Activated CD8-positive, alpha-beta T cell treated with anti-CD3 and anti-CD28 coated beads for 36 hours (primary cell): ENCODE measurements around the gene C2orf68. TPM values are rescaled to one million over a fixed set of nuclear protein-coding genes. Genes with fewer than 3 reads are reported as not detected.

Experiments used
- ATAC-seq: fragments of 200-7000 bp; cut with Tn5 transposase; one replicate; pipeline ENCODE4 v1.10.0; 2021; ENCODE audit warnings: mild to moderate bottlenecking, moderate library complexity
- CTCF ChIA-PET: fragments of 350-600 bp; sonication (Branson Sonifier 250); formaldehyde crosslinking; loops from one replicate; lab custom pipeline; 2021; ENCODE audit warnings: antibody characterized with exemption; lab: Charles Lee
- POLR2A ChIA-PET: fragments of 350-600 bp; sonication (Branson Sonifier 250); formaldehyde crosslinking; loops from one replicate; lab custom pipeline; 2021; ENCODE audit warnings: antibody characterized with exemption; lab: Charles Lee
- DNase-seq: peaks from one replicate; pipeline ENCODE4 v3.0.0-alpha.2; 2020
- H3K27ac Mint-ChIP-seq: one replicate; pipeline ENCODE4 v1.8.0; 2021; ENCODE audit warnings: mild to moderate bottlenecking, mixed read lengths
- H3K27me3 Mint-ChIP-seq: one replicate; pipeline ENCODE4 v1.8.0; 2021; ENCODE audit warnings: mixed read lengths
- H3K36me3 Mint-ChIP-seq: one replicate; pipeline ENCODE4 v1.8.0; 2021; ENCODE audit warnings: low read depth, mixed read lengths
- H3K4me1 Mint-ChIP-seq: one replicate; pipeline ENCODE4 v1.8.0; 2021; ENCODE audit warnings: low read depth, mixed read lengths
- H3K4me3 Mint-ChIP-seq: one replicate; pipeline ENCODE4 v1.8.0; 2021; ENCODE audit warnings: mild to moderate bottlenecking, moderate library complexity, mixed read lengths
- H3K9me3 Mint-ChIP-seq: one replicate; pipeline ENCODE4 v1.8.0; 2021; ENCODE audit warnings: mixed read lengths
- CTCF ChIP-seq: fragments of 200-600 bp; IDR thresholded peaks from one replicate; pipeline ENCODE4 v1.8.0; 2022; ENCODE audit warnings: antibody characterized with exemption, mild to moderate bottlenecking
- intact Hi-C: fragments of 100-400 bp; cut with micrococcal nuclease; formaldehyde crosslinking; loops from one replicate; pipeline ENCODE4 v1.10.0; 2022
- total RNA-seq, 2 experiments: library from RNA; stranded (reverse); gene quantifications; one replicate each; pipeline ENCODE4 v1.2.3, GENCODE V29; 2021

C2orf68 gene
- total RNA-seq, 2 experiments from 2014 or later = 25.4 to 29.1 TPM

DNA sequence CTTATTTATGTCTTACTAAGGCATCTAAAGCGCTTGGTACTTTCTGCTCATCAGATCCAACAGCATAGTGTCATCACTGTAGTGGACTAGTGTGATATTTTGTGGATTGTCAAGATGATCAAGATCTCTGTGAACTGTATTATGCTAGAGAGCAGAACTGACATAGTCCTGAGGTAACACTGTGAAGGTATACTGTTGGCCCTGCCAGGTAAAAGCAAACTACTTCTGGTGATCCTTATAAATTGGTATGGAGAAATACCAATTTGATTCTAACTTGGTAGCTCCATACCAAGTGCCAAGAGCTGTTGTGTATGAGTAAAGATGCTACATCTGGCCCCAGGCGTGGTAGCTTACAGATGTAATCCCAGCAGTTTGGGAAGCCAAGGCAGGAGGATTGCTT lies 40.2 kb upstream of the C2orf68 start:
- CTCF ChIA-PET = interaction anchor here (0.6 to 6.1 kb wide), 3 partner anchors 8 to 78 kb away, joined by 3 to 51 read pairs (median 4); no protein-coding TSS in a partner anchor
- Mint-ChIP-seq H3K4me3 (no peak overlapping the region), H3K9me3 (no peaks in the 10 kb centered on the region), H3K4me1 (no peaks in the 10 kb centered on the region), H3K27me3 (no peaks in the 10 kb centered on the region), H3K36me3 (peaks cover 41% of the 10 kb centered on the region), H3K27ac (no peak overlapping the region)
- TF ChIP-seq CTCF = no peak
- intact Hi-C loops = no loop called here
- POLR2A ChIA-PET = interaction anchor here (1.6 kb wide), 1 partner anchor 12 kb away, joined by 4 read pairs; no protein-coding TSS in a partner anchor
- no peak for ATAC-seq
- DNase-seq = no peak

DNA sequence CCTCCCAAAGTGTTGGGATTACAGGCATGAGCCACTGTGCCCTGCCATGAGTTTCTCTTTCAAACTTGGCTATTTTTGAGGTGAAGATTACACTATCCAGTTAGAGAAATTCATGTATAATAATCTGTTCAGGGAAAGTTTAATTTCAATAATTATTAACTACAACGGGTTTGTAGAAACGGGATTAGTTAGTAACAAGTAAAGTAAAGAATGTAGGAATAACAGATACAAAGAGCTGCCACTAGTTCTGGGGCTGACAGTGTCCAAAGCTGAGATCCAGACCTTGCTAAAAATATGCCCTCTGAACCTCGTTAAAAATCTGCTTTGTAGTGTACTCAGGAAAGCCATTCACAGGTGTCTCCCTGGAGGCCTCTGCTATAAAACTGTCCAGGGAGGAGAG lies 39.2 kb upstream of the C2orf68 start:
- POLR2A ChIA-PET = no interaction called here
- Mint-ChIP-seq H3K36me3 (peaks cover 47% of the 10 kb centered on the region), H3K4me3 (no peak overlapping the region), H3K9me3 (no peaks in the 10 kb centered on the region), H3K27me3 (no peaks in the 10 kb centered on the region), H3K27ac (no peak overlapping the region), H3K4me1 (no peaks in the 10 kb centered on the region)
- CTCF ChIA-PET = interaction anchor here (0.8 to 6.1 kb wide), 4 partner anchors 14 to 78 kb away, joined by 3 to 51 read pairs (median 4); no protein-coding TSS in a partner anchor
- intact Hi-C loops = no loop called here
- ATAC-seq = no peak
- TF ChIP-seq CTCF = no peak
- no peak for DNase-seq

DNA sequence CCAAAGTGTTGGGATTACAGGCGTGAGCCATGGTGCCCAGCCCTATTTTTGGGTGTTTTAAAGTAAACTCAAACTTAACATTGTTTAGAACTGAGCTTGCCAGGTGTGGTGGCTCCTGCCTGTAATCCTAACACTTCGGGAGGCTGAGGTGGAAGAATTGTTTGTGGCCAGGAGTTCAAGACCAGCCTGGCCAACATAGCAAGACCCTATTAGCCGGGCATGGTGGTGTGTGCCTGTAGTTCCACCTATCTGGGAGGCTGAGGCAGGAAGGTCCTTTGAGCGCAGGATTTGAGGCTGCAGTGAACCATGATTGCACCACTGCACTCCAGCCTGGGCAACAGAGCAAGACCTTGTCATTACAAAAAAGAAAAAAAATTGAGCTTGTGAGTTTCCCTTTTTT lies 38.6 kb upstream of the C2orf68 start:
- H3K36me3 Mint-ChIP-seq = peaks cover 52% of the 10 kb centered on the region

DNA sequence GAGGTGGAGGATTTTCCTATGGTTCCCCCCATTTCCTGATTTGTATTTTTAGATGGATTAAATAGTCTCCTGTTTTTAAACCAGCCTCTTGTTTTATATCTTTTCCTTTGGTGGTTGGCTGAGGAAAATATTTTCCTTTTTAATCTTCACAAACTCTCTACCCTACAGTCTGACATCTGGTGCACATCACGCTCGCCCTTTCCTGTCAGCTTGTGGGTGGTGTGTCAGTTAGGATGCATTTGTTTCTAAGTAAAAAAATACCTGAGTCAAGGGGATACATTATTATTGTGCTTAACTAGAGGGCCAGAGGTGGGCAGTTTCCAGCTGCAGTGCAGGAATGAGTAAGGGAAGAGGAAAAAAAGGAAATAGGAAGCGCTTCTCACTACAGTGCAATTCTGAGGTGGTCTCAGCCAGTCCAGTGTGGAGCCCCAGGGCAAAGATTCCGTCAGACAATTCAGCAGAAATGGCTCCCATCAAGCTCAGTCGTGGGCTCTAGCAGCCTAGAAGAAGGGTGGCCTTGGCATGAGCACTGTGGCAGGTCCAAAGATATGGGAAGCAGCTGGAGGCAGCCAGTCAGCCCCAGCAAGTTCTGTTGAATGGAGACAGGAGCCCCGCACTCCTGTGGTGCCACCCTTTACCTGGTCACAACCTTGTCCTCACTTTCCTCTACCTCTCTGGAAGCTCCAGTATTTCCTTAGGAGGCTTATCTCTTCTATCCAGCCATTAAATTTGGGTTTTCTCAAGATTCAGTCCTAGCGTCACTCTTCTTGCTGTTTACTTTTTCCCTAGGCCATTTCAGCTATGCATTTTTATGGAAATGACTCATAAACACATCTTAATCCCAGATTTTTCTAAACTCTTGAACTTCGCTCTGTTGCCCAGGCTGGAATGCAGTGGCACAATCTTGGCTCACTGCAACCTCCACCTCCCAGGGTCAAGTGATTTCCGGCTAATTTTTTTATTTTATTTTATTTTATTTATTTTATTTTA lies 37.6 kb upstream of the C2orf68 start:
- POLR2A ChIA-PET = interaction anchor here (1.0 to 1.1 kb wide), 2 partner anchors 10 to 13 kb away, joined by 3 read pairs; no protein-coding TSS in a partner anchor

More for the DNA sequence above, 38.6 kb upstream of the C2orf68 start:
- POLR2A ChIA-PET = no interaction called here
- TF ChIP-seq CTCF = no peak
- CTCF ChIA-PET = interaction anchor here (0.8 to 6.1 kb wide), 4 partner anchors 9 to 55 kb away, joined by 3 to 51 read pairs (median 10); no protein-coding TSS in a partner anchor
- no peak overlapping the region for H3K4me3 Mint-ChIP-seq
- no peaks in the 10 kb centered on the region for H3K27me3 Mint-ChIP-seq
- no peak for ATAC-seq
- no peak overlapping the region for H3K27ac Mint-ChIP-seq
- no peak for DNase-seq
- intact Hi-C loops = no loop called here
- no peaks in the 10 kb centered on the region for H3K4me1 Mint-ChIP-seq
- H3K9me3 Mint-ChIP-seq = no peaks in the 10 kb centered on the region

More for the DNA sequence above, 37.6 kb upstream of the C2orf68 start:
- TF ChIP-seq CTCF = no peak
- Mint-ChIP-seq H3K27me3 (no peaks in the 10 kb centered on the region), H3K27ac (no peak overlapping the region), H3K4me3 (no peak overlapping the region), H3K36me3 (peaks cover 54% of the 10 kb centered on the region), H3K4me1 (no peaks in the 10 kb centered on the region), H3K9me3 (no peaks in the 10 kb centered on the region)
- DNase-seq (no peak), ATAC-seq (no peak)
- CTCF ChIA-PET = interaction anchor here (0.8 to 6.1 kb wide), 8 partner anchors 10 to 178 kb away, joined by 3 to 51 read pairs (median 4); no protein-coding TSS in a partner anchor
- intact Hi-C loops = no loop called here
